ENCODE data around the gene SYVN1.

SYVN1 gene

DNA sequence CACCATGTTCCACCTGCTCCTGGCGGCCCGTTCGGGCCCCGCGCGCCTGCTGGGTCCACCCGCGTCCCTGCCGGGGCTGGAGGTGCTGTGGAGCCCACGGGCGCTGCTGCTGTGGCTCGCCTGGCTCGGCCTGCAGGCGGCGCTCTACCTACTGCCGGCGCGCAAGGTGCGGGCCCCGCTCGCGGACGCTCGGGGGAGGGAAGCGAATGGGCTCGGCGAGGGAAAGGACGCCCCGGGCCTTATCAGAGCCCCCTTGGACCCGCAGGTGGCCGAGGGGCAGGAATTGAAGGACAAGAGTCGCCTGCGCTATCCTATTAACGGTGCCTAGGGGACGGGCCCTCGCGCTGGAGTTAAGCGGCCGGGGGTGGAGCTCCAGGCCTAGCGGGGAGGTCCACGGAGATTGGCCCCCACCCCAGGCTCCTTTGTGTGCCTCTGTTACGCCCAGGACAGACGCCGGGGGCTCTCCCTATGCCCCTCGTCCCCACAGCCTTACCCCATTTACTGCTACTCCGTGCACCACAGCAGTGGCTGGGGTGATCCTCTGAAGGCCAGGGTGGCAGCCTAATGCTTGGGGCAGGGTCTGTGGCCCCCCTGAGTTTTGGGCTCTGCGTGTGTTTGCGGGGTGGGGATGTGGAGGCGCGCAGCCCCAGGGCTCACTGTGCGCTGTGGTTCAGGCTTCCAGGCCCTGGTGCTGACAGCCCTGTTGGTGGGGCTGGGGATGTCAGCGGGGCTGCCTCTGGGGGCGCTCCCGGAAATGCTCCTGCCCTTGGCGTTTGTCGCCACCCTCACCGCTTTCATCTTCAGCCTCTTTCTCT is 21.6 kb downstream of the SYVN1 start:
- Histone ChIP-seq H4K20me1 (ENCODE audit: insufficient read depth, low read length) (no peaks in the 10 kb centered on the region), H3K9ac (ENCODE audit: low read length) (peak overlapping the region; percentile 86), H3K4me1 (ENCODE audit: insufficient read depth, low read length, severe bottlenecking) (peaks cover 49% of the 10 kb centered on the region), H3K79me2 (ENCODE audit: insufficient read depth, low read length) (no peaks in the 10 kb centered on the region), H2AFZ (ENCODE audit: low read length) (no peak overlapping the region), H3F3A (ENCODE audit: insufficient read depth, low read length) (0 out of 2 replicates have a peak, but pooled peaks cover 5% of the 10 kb centered on the region), H3K4me2 (ENCODE audit: low read length) (peak overlapping the region; percentile 90), H3K9me3 (ENCODE audit: low read length) (no peaks in the 10 kb centered on the region), H3K27ac (ENCODE audit: low read depth, low read length, poor library complexity, severe bottlenecking) (peak overlapping the region; percentile 98), H3K27me3 (ENCODE audit: insufficient read depth, low read length) (no peaks in the 10 kb centered on the region), H3K4me3 (ENCODE audit: low read depth, low read length, poor library complexity, severe bottlenecking) (peak overlapping the region; percentile 75), H3K9me2 (ENCODE audit: low read depth, low read length) (no peaks in the 10 kb centered on the region), H3K36me3 (ENCODE audit: insufficient read depth, low read length) (peaks cover 41% of the 10 kb centered on the region)
- TF ChIP-seq EZH2 (IDR thresholded peaks at IDR 0.05; ENCODE audit: borderline replicate concordance, low read length) = no peak
- TF ChIP-seq CTCF (IDR thresholded peaks at IDR 0.05; ENCODE audit: low read length) = peak; percentile 94

GRCh38 chr11:65111744-65112545 is 22.4 kb downstream of the SYVN1 start, which contains the start of gene TM7SF2:
Gene TM7SF2 (plus strand): TSS chr11:65111872. CDS start chr11:65112016, 144 bp downstream.
- Histone ChIP-seq H3K9me3 (ENCODE audit: low read length) (no peaks in the 10 kb centered on the region), H3K9ac (ENCODE audit: low read length) (peak within 1 kb of the TSS; percentile 86), H3K36me3 (ENCODE audit: insufficient read depth, low read length) (peaks cover 41% of the 10 kb centered on the region), H3K27me3 (ENCODE audit: insufficient read depth, low read length) (no peaks in the 10 kb centered on the region), H3F3A (ENCODE audit: insufficient read depth, low read length) (0 out of 2 replicates have a peak, but pooled peaks cover 5% of the 10 kb centered on the region), H2AFZ (ENCODE audit: low read length) (no peak within 1 kb of the TSS), H4K20me1 (ENCODE audit: insufficient read depth, low read length) (no peaks in the 10 kb centered on the region), H3K4me1 (ENCODE audit: insufficient read depth, low read length, severe bottlenecking) (peaks cover 46% of the 10 kb centered on the region), H3K4me2 (ENCODE audit: low read length) (peak within 1 kb of the TSS; percentile 90), H3K27ac (ENCODE audit: low read depth, low read length, poor library complexity, severe bottlenecking) (peak within 1 kb of the TSS; percentile 98), H3K79me2 (ENCODE audit: insufficient read depth, low read length) (no peaks in the 10 kb centered on the region), H3K9me2 (ENCODE audit: low read depth, low read length) (no peaks in the 10 kb centered on the region), H3K4me3 (ENCODE audit: low read depth, low read length, poor library complexity, severe bottlenecking) (peak within 1 kb of the TSS; percentile 75)
- no peak for TF ChIP-seq EZH2 (IDR thresholded peaks at IDR 0.05; ENCODE audit: borderline replicate concordance, low read length)
- no peak for TF ChIP-seq CTCF (IDR thresholded peaks at IDR 0.05; ENCODE audit: low read length)

DNA sequence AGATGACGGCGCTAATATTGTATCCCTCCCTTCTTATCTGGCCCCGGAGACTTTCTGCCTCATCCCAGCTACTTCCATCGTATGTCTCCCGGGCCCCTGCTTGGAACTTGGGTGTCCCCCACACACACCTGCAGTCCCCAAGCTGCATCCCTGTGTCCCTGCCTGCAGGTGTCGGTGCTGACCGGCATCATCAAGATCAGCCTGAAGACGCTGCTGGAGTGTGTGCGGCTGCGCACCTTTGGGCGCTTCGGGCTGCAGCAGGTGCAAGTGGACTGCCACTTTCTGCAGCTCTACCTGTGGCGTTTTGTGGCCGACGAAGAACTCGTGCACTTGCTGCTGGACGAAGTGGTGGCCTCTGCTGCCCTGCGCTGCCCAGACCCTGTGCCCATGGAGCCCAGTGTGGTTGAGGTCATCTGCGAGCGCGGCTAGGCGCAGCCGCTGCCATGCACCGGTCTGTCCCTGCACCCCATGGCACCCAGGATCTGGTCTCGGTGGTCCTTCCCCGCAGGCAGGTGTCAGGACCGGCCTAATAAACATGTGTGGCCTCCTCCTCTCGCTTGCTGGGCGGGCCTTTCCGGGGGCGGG is 23.1 kb downstream of the SYVN1 start:
- Histone ChIP-seq H2AFZ (ENCODE audit: low read length) (no peak overlapping the region), H3K9me2 (ENCODE audit: low read depth, low read length) (no peaks in the 10 kb centered on the region), H3K9ac (ENCODE audit: low read length) (no peak overlapping the region), H3K36me3 (ENCODE audit: insufficient read depth, low read length) (peaks cover 35% of the 10 kb centered on the region), H3K9me3 (ENCODE audit: low read length) (no peaks in the 10 kb centered on the region), H3K27me3 (ENCODE audit: insufficient read depth, low read length) (no peaks in the 10 kb centered on the region), H3K27ac (ENCODE audit: low read depth, low read length, poor library complexity, severe bottlenecking) (peak overlapping the region; percentile 55), H3K4me1 (ENCODE audit: insufficient read depth, low read length, severe bottlenecking) (peaks cover 39% of the 10 kb centered on the region), H3K4me3 (ENCODE audit: low read depth, low read length, poor library complexity, severe bottlenecking) (peak overlapping the region; percentile 75), H4K20me1 (ENCODE audit: insufficient read depth, low read length) (no peaks in the 10 kb centered on the region), H3F3A (ENCODE audit: insufficient read depth, low read length) (0 out of 2 replicates have a peak, but pooled peaks cover 5% of the 10 kb centered on the region), H3K79me2 (ENCODE audit: insufficient read depth, low read length) (no peaks in the 10 kb centered on the region), H3K4me2 (ENCODE audit: low read length) (peak overlapping the region; percentile 90)
- TF ChIP-seq EZH2 (IDR thresholded peaks at IDR 0.05; ENCODE audit: borderline replicate concordance, low read length) (no peak), CTCF (IDR thresholded peaks at IDR 0.05; ENCODE audit: low read length) (no peak)

Data from OCI-LY1 (cell line).